HG03025 (cell line): Measurements from ENCODE around the gene NPIPB5.
"Not testable (repeated sequence)": the region's sequence is repeated elsewhere in the genome, so short reads cannot be mapped to it uniquely, and the experiment has no call there.

ENCODE experiments used
- ATAC-seq: cut with Tn5 transposase; IDR thresholded peaks from one replicate; pipeline ENCODE4 v1.9.1; 2021; ENCODE audit warnings: mild to moderate bottlenecking, moderate library complexity; ENCODE audit not compliant: unreplicated experiment, low FRiP score

NPIPB5 gene

DNA sequence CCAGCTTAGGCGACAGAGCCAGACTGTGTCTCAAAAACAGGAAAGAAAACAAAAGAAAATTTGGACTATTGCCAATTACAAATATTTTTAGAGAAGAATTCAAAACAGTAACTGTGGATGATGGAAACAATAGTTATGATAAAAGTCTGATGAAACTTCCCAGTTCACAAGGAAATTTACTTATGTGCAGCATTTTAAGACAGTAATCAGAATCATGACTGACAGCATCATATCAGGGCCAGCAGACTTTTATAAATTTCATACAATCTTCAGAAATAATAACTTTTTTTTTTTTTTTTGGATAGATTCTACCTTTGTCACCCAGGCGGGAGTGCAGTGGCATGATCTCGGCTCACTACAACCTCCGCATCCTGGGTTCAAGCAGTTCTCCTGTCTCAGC, at the start of gene NPIPB5:
TSS of gene NPIPB5 (plus strand) at position 301 of the 400 bp plus-strand sequence. CDS start 2,911 bp downstream, outside the sequence.
- not testable (repeated sequence) for ATAC-seq

- not testable (repeated sequence) for ATAC-seq
These were observed 41.8 kb upstream of the NPIPB5 start for GRCh38 chr16:22468846-22469245.

DNA sequence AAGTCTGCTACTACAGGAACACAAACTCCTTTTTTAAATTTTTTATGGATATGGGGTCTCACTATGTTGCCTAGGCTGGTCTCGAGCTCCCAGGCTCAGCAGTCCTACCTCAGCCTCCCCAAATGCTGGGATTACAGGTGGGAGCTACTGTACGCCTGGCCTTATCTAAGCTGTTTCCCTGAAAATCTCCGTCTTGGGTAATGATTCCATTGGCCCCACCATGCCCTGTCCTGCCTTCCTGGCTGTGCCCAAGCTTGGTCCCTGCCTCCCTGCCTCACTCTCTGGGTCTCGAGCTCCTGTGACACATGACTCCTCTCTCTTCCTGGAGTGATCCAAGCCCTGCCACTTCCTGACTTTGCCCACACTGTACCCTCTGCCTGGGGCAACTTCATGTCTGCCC, 27.3 kb downstream of the NPIPB5 start:
- not testable (repeated sequence) for ATAC-seq

GRCh38 chr16:22544809-22545208, 34.1 kb downstream of the NPIPB5 start:
- not testable (repeated sequence) for ATAC-seq

GRCh38 chr16:22546630-22547029, 35.9 kb downstream of the NPIPB5 start:
- not testable (repeated sequence) for ATAC-seq

DNA sequence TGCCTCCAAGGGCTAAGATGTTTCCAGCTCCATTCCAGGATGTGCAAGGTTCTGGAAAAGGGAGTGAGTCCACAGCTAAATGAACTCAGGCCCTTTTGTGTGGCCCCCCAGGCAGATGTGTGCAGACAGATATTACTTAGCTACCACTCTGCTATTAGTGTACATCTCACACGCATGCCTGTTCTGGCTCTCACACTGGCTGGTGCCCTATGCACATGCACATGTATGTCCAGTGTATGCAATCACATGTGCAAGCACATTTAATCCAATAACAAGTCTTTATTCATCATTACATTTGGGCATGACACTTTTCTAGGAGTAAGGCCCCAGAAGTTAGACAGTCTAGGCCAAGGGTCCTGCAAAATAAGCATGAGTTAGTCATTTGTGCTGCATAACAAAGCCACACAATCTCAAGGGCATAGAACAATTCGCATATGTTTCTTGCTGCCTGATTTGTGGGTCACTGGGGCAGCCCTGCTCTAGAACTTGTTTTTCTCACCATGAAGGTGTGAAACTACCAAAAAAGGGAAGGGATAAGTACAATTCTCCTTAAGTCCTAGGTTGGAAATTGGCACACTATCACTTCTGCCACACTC, 36.6 kb downstream of the NPIPB5 start:
- ATAC-seq, result not testable (repeated sequence)

GRCh38 chr16:22549853-22550252, 39.2 kb downstream of the NPIPB5 start:
- not testable (repeated sequence) for ATAC-seq

DNA sequence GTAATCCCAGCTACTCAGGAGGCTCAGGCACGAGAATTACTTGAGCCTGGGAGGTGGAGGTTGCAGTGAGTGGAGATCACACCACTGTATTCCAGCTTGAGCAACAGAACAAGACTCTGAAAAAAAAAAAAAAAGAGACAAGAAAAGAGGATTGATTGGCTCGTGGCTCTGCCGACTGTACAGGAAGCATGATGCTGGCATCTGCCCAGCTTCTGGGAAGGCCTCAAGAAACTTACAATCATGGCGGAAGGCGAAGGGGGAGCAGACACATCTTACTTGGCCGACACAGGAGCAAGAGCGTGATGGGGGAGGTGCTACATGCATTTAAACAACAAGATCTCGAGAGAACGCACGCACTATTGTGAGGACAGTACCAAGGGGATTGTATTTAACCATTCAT, 40.5 kb downstream of the NPIPB5 start:
- ATAC-seq, result not testable (repeated sequence)

GRCh38 chr16:22551651-22552050, 41.0 kb downstream of the NPIPB5 start:
- ATAC-seq, result not testable (repeated sequence)

DNA sequence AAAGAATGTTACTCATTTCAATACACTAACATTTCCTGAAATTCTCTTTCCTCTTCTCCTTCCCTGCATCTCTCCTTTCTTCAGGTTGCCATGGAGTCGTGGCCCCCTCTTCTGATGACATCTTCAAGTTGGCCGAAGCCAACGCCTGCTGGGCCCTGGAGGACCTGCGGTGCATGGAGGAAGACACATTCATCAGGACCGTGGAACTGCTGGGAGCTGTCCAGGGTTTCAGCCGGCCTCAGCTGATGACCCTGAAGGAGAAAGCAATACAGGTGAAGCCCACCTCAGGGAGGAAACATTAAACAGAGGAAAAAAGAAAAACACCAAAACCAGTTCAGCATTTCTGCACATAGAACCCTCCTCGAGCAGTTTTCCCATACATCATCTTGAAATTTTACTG, 46.1 kb downstream of the NPIPB5 start:
- not testable (repeated sequence) for ATAC-seq
